Measurements from ENCODE around the gene PAX9. TPM values are rescaled to one million over a fixed set of nuclear protein-coding genes. Genes with fewer than 3 reads are reported as not detected.
A peak's percentile ranks its signal among the peaks of the same experiment; 100 is the strongest.

Gene PAX9
- total RNA-seq, 1 donor from 2014 or later, result not detected

GRCh38 chr14:36654794-36655381 lies 6.8 kb upstream of the PAX9 start:
- intact Hi-C loops (cut with DNase I), result no loop called here
- DNase-seq (ENCODE audit: missing footprints) (no peak), ATAC-seq (no peak)

- DNase-seq (ENCODE audit: missing footprints), result no peak
- ATAC-seq, result no peak
- intact Hi-C loops (cut with DNase I), result no loop called here
Observed at GRCh38 chr14:36655571-36655962, 6.1 kb upstream of the PAX9 start.

DNA sequence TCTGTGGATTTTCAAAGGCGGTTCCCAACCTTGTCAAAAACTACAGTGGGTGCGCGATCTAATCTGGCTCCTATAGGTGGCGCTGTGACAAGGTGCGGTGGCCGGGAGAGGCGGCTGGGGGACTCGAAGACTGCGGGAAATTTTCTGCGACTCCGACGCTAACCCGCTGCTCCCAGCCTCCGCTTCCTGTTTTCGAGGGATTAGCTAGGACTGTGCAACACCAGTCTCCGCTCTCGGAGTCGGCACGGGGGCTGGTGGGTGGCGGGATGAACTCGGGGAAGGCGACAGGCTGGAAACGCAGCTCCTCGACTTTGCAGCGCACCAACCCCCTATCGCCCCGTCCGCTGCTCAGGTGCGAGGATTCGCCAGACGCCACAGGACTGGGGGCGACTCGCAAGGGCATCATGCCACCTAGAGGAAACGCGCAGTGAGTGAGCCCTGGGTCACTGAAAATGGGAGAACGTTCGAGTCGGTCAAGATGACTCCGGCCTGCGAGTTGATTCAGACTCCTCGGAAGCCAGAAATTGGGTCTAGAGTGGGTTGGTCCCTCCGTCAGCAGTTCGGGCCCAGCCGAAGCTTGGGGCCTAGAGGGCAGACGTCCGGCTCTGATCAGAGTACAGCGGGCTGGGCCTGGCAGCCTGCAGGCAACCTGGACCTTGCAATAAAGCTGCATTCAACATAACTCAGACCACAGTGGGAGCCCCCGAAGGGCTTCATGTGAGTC lies 5.5 kb upstream of the PAX9 start:
- ATAC-seq (no peak), DNase-seq (ENCODE audit: missing footprints) (no peak)
- intact Hi-C loops (cut with DNase I), result no loop called here

GRCh38 chr14:36656687-36657398 lies 4.8 kb upstream of the PAX9 start:
- ATAC-seq (no peak), DNase-seq (ENCODE audit: missing footprints) (no peak)
- intact Hi-C loops (cut with DNase I), result no loop called here

DNA sequence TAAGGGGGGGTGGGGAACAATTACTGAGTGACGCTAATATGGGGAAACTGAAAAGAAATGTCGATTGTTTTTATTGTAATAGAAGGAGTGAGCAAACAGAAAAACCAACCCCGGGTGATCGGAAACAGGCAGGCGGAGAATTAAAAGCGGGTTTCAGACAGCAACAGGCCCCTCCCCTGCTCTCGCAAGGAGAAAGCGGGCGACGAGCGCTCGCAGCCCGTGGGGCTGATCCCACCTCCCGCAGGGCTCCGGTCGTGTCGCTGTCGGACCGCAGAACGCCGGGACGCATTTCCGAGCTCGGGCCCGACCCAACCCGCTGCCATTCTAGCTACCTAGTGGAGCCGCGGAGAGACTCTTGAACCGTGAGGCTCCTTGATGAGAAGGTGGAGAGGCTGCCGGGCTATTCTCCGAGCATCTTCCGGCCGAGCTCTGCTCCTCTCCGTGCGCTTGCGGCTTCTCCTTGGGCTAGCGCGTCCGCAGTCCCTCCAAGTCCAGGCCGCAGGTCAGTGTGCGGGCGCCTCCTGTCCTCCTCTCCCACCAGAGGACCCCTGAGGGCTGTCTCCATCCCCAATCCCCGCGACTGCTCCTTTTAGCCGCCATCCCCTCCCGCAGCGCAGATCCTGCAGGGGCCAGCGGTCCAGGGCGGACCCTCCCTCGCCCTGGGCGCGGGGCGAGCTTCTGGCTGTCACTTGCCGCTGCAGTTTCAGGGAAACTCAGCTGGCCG lies 4.1 kb upstream of the PAX9 start:
- DNase-seq (ENCODE audit: missing footprints), result no peak
- ATAC-seq, result no peak
- intact Hi-C loops (cut with DNase I), result no loop called here

- ATAC-seq (no peak), DNase-seq (ENCODE audit: missing footprints) (no peak)
- intact Hi-C loops (cut with DNase I), result no loop called here
Observed at GRCh38 chr14:36658123-36659009, 3.3 kb upstream of the PAX9 start.

GRCh38 chr14:36659010-36659821 lies 2.4 kb upstream of the PAX9 start:
- no peak for DNase-seq (ENCODE audit: missing footprints)
- intact Hi-C loops (cut with DNase I), result no loop called here
- no peak for ATAC-seq

DNA sequence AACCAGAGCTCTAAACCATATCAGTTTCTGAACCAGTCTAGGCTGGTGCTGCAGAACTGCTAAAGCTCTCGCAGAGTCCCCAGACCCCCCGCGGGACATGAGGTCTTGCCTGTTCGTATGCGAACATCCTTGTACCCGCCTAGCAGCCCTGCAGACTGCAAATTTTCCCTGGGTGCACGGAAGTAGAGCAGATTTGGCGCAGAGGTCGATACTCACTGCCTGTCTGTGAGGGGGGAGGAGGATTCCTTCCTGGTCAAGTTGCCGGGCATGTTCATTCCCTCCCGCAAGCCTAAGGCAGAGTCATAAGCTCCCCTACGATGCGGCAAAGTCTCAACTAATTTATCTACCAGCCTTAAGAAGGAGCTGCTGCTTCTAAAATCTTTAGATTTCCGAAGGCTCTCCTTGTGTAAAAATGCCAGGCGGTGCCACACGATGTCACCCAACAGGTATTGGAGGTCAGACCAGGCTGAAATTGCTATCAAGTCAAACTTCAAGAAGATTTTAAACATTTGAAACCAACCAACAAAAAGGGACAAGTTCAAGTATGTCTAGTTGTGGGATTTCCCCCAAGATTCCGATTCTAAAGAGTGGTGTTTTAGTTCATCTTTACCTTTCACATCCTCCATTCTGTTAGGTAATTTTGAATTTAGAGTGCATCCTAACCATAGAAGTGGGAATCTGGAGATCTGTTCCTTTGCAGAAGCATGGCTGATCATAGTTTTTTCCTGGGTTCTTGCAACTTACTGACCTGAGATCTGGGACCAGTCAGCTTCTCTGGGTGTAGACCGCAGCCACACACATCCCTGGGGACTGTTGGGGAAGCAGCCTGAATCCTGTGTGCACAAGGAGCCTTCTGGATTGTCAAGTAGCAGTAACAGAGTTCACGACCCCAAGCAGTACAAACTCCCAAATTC lies 1.6 kb upstream of the PAX9 start:
- ATAC-seq (no peak), DNase-seq (ENCODE audit: missing footprints) (no peak)
- intact Hi-C loops (cut with DNase I), result no loop called here

GRCh38 chr14:36660736-36661505 lies 739 bp upstream of the PAX9 start:
- DNase-seq (ENCODE audit: missing footprints) (no peak), ATAC-seq (no peak)
- intact Hi-C loops (cut with DNase I), result no loop called here

- no peak for DNase-seq (ENCODE audit: missing footprints)
- ATAC-seq, result no peak
- intact Hi-C loops (cut with DNase I), result no loop called here
Observed at GRCh38 chr14:36662258-36662542, 540 bp downstream of the PAX9 start.

- intact Hi-C loops (cut with DNase I), result no loop called here
- DNase-seq (ENCODE audit: missing footprints) (peak; percentile 70), ATAC-seq (no peak)
Observed at GRCh38 chr14:36662543-36663403, 1.1 kb downstream of the PAX9 start.

DNA sequence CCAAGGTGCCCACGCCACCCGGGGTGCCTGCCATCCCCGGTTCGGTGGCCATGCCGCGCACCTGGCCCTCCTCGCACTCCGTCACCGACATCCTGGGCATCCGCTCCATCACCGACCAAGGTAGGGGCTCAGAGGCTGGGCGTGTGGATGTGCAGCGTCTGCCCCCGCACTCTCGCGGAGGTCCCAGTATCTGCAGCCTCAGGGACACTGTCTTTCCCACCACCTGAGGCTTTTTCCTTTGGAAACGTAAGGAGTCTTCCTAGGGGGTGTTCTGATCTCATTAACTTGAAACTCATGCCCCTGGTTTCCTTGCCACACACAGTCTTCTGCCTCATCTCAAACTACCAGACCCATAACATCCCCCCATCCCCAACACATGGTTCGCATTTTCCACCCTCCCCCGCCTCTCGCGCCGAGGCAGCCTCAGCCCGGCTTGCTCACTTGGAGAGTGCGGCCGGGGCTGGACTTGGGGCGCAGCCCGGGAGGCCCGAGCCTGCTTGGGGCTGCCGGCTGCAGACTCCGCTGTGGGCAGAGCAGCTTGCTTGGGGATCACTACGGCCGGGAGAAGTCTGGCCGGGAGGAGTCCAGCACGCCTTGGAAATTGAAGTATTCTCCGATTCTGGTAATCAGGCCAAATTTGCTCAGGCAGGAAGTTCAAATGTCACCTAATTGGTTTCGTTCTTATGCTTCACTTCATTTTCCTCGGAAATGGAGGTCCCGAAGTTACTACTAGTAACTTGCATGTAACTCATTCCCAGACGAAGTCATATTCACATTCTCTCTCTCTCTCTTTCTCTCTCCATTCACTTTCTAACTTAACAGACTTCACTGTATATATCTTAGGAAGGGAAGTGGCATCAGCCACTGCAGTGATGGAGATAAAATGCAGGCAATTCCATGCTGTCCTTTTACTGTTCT lies 2.0 kb downstream of the PAX9 start:
- intact Hi-C loops (cut with DNase I), result no loop called here
- peak; percentile 68 for DNase-seq (ENCODE audit: missing footprints)
- no peak for ATAC-seq

DNA sequence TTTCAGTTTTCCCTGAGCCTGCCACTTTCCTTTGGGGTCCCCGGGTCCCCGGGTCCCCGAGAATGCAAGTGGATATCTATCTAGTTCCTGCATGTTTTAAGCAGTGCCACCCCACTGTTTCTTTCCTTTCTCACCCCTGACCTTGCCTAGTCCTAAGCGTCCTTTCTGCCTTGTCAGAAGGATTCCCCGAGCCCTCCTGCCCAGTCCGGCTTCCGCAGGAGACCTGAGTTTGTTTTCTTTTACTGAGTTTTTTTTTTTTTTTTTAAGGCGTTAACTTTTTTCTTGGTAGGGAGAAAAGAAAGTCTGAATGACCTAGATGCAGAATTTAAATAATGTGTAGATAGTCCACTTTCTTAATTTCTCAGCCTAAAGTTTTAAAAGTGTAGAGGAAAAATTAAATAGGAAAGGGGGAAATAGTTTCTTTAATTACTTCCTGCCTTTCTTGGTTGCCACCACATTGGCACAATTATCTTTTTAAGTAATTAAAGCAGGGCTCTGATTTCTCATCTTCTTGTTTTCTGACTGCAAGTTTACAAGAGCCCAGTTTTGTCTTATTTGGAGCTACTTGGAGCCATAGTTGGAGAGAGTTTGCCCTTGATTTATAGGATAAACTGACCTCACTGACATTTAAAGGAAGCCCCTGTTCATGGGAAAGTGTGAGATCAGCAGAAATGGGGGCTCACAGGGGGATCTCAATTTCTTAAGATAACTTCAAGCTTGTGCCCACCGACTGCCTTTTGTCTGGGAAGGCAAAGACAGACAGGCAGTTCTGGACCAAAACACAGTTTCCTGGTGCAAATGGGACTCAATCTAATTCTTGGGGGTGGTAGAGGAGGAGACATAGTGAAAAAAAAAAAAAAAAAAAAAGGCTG lies 2.9 kb downstream of the PAX9 start:
- intact Hi-C loops (cut with DNase I), result no loop called here
- ATAC-seq, result no peak
- no peak for DNase-seq (ENCODE audit: missing footprints)

All from Right ventricle myocardium inferior (tissue), 1 donor.